ENCODE data around the gene TMEFF2. TPM values are rescaled to one million over a fixed set of nuclear protein-coding genes. Genes with fewer than 3 reads are reported as not detected.

The TMEFF2 gene
- total and polyA plus RNA-seq, 2 of the 8 experiments (the other 6 are each of a cell fraction or from before 2014, with no cell fraction given) = 0.91 to 3.7 TPM

- TF ChIP-seq, protein P1, sequence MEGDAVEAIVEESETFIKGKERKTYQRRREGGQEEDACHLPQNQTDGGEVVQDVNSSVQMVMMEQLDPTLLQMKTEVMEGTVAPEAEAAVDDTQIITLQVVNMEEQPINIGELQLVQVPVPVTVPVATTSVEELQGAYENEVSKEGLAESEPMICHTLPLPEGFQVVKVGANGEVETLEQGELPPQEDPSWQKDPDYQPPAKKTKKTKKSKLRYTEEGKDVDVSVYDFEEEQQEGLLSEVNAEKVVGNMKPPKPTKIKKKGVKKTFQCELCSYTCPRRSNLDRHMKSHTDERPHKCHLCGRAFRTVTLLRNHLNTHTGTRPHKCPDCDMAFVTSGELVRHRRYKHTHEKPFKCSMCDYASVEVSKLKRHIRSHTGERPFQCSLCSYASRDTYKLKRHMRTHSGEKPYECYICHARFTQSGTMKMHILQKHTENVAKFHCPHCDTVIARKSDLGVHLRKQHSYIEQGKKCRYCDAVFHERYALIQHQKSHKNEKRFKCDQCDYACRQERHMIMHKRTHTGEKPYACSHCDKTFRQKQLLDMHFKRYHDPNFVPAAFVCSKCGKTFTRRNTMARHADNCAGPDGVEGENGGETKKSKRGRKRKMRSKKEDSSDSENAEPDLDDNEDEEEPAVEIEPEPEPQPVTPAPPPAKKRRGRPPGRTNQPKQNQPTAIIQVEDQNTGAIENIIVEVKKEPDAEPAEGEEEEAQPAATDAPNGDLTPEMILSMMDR (IDR thresholded peaks at IDR 0.05; ENCODE audit: control extremely low read depth in 1 of 3, insufficient read depth in 1 of 3, low read depth in 1 of 3, low read length in 3 of 3) = peak in 1 of 3 experiments; percentile 19; a peak in 1 of 4 replicates
- no peak for TF ChIP-seq CREB1 (IDR thresholded peaks at IDR 0.05)
- POLR2A ChIA-PET (ENCODE audit: partially characterized antibody) = no interaction called here
- H3K56ac ChIP-seq (replicated peaks; ENCODE audit: insufficient read length, low read depth, low read length) = no peak overlapping the region
- H3K4me2 ChIP-seq (ENCODE audit: insufficient read depth in 1 of 2, low read depth in 2 of 2, low read length in 2 of 2) = no peak overlapping the region
- no peaks in the 10 kb centered on the region for H3K27me3 ChIP-seq (replicated peaks in 1 of 4; ENCODE audit: control insufficient read depth in 3 of 4, extremely low read depth in 1 of 4, insufficient read depth in 3 of 4, low read length in 3 of 4)
- no peak overlapping the region for H3K9ac ChIP-seq (replicated peaks in 1 of 4; ENCODE audit: extremely low read depth in 1 of 4, low read depth in 3 of 4, low read length in 3 of 4)
- no peak overlapping the region for H3K27ac ChIP-seq (ENCODE audit: low read depth, low read length)
- no peak overlapping the region for H2BK20ac ChIP-seq (ENCODE audit: low read length)
- H3K79me2 ChIP-seq (ENCODE audit: control insufficient read depth in 1 of 2, insufficient read depth in 2 of 2, low read length in 2 of 2) = no peaks in the 10 kb centered on the region
- H2BK5ac ChIP-seq (ENCODE audit: low read depth, low read length) = no peak overlapping the region
- H4K5ac ChIP-seq (ENCODE audit: insufficient read length, low read depth, low read length) = no peak overlapping the region
- H2AK5ac ChIP-seq (ENCODE audit: low read depth, low read length) = no peak overlapping the region
- no peaks in the 10 kb centered on the region for H4K20me1 ChIP-seq (replicated peaks in 1 of 2; ENCODE audit: control insufficient read depth in 1 of 2, insufficient read depth in 2 of 2, low read length in 2 of 2)
- peaks cover 0 to 2% (median 0%) of the 10 kb centered on the region in 4 experiments; a peak in 1 of 7 replicates for H3K4me1 ChIP-seq (replicated peaks in 1 of 4; ENCODE audit: control insufficient read depth in 3 of 4, insufficient read depth in 4 of 4, low read length in 3 of 4)
- no peak for FAIRE-seq
- H3K23ac ChIP-seq (ENCODE audit: insufficient read length) = no peak overlapping the region
- H3K14ac ChIP-seq (ENCODE audit: insufficient read length) = no peak overlapping the region
- DNase-seq (ENCODE audit: low read depth in 1 of 2, low spot score in 2 of 2) = no peak
- WGBS, 2 experiments (ENCODE audit: extremely low coverage in 1 of 2, insufficient coverage in 1 of 2, insufficient read length in 1 of 2, insufficient replicate concordance in 2 of 2, low coverage in 1 of 2, low lambda C conversion rate in 2 of 2, missing lambda C conversion rate in 1 of 2) = 98% methylated on average over 3 of the region's 3 CpGs; no CpG with 5 or more reads in 1 of the 2 experiments
- H3K23me2 ChIP-seq (ENCODE audit: low read depth, low read length) = no peaks in the 10 kb centered on the region
- no peaks in the 10 kb centered on the region for H3K36me3 ChIP-seq (ENCODE audit: control insufficient read depth in 2 of 4, insufficient read depth in 4 of 4, low read length in 3 of 4)
- H2BK12ac ChIP-seq (ENCODE audit: low read depth, low read length) = no peak overlapping the region
- CTCF ChIA-PET (ENCODE audit: partially characterized antibody) = interaction anchor here (1.1 to 1.7 kb wide), 4 partner anchors 10 to 36 kb away, joined by 3 to 5 read pairs (median 4); no protein-coding TSS in a partner anchor
- no peak overlapping the region for H3K18ac ChIP-seq (ENCODE audit: extremely low read depth, low read length)
- H3K4ac ChIP-seq (replicated peaks; ENCODE audit: insufficient read length, low read depth, low read length) = no peak overlapping the region
- 0 out of 4 replicates have a peak, but pooled peaks cover 0 to under 1% of the 10 kb centered on the region in 2 experiments for H3K9me3 ChIP-seq (ENCODE audit: insufficient read depth in 2 of 2, low read depth in 1 of 2, low read length in 1 of 2)
- H2BK15ac ChIP-seq (ENCODE audit: low read length) = no peak overlapping the region
- no peak overlapping the region for H3K4me3 ChIP-seq (ENCODE audit: extremely low read depth in 1 of 4, insufficient read depth in 2 of 4, low read depth in 3 of 4, low read length in 4 of 4)
- H2BK120ac ChIP-seq (replicated peaks; ENCODE audit: low read depth, low read length) = no peak overlapping the region
- no peaks in the 10 kb centered on the region for H3K79me1 ChIP-seq (ENCODE audit: low read depth, low read length)
- no peak overlapping the region for H4K91ac ChIP-seq (replicated peaks; ENCODE audit: insufficient read length, low read length)
- peak overlapping the region; percentile 14; the same call in 1 of the 2 replicates for H2AFZ ChIP-seq (ENCODE audit: low read length)
- H4K8ac ChIP-seq (ENCODE audit: extremely low read depth, insufficient read depth, low read length) = no peak overlapping the region
Observed at GRCh38 chr2:191907545-191907944, 287.2 kb downstream of the TMEFF2 start.

Measured in H1 (cell line).